GM23248 (cell line): ENCODE results near the gene NR4A3.

Experiments used
- EZH2 ChIP-seq: fragments of 200-600 bp; sonication (generic); IDR thresholded peaks from 2 replicates; pipeline ENCODE4 v1.6.1; 2018; ENCODE audit warnings: antibody characterized with exemption, mild to moderate bottlenecking; ENCODE audit not compliant: insufficient read depth, poor library complexity, severe bottlenecking
- EZH2phosphoT487 ChIP-seq: fragments of 200-600 bp; sonication (generic); IDR thresholded peaks from 2 replicates; pipeline ENCODE4 v1.6.1; 2018; ENCODE audit warnings: antibody characterized with exemption, moderate library complexity, mild to moderate bottlenecking, low read depth; ENCODE audit not compliant: insufficient read depth

GRCh38 chr9:99826579-99826978 is 4.9 kb downstream of the NR4A3 start:
- TF ChIP-seq EZH2phosphoT487 (no peak), EZH2 (no peak)
